ENCODE data around the gene NOXO1. TPM values are rescaled to one million over a fixed set of nuclear protein-coding genes. Genes with fewer than 3 reads are reported as not detected.
A peak's percentile ranks its signal among the peaks of the same experiment; 100 is the strongest.

NOXO1 gene
- total and polyA plus RNA-seq, 9 of the 15 experiments (the other 6 are each of a cell fraction or from before 2014, with no cell fraction given) = not detected

DNA sequence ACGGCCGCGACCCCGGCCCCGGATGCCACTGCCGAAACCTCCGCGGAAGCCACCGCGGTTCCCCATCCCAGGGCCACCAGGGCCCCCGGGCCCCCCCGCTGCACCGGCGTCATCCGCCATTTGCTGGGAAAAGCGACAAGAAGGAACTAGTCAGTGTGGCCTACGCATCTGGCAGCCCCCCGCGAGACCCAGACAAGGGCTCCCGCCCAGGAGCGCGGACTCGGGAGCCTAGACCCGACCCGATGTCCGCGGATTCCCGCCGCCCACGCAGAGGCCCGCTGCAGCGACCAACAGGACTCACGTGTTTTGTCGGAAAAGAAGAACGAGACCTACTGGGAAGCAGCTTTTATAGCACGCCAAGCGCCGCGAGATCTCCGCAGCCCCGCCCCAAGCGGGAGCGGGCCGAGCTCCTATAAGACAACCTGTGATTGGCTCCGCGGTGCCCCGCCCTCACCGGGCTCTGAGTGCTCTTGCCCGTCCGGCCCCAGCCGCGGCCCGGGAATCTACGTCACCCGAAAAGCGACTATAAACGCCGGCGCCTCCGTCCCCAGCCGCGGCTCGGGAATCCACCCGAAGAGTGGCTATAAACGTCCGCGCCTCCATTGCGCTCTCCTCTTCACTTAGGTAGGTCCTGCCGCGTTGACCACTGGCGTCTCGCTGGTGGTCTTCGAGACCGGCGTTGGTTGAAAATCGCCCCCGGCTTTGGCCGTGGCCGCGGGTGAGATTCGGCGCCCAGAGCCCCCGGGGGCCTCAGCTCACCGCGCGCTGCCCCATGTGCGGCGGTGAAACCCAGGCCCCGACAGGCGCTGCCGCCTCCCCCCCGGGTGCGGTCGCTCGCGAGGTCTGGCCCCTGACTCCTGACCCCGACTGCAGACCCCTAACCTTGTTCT lies 16.5 kb downstream of the NOXO1 start, which contains the start of gene RPS2 (continued):
- TF ChIP-seq CBFB (CRISPR knock-in tag; IDR thresholded peaks at IDR 0.05) (no peak; the same call in 1 of the 2 replicates), HEY1 (CRISPR knock-in tag; IDR thresholded peaks at IDR 0.05; ENCODE audit: borderline replicate concordance) (no peak), ZBTB49 (CRISPR knock-in tag; IDR thresholded peaks at IDR 0.05; ENCODE audit: borderline replicate concordance) (peak; percentile 84; the same call in 1 of the 2 replicates), HCFC1 (IDR thresholded peaks at IDR 0.05; ENCODE audit: low read depth, low read length) (peak; percentile 82), ZNF561 (CRISPR knock-in tag; conservative IDR thresholded peaks at IDR 0.05) (no peak; the same call in 1 of the 2 replicates), RBBP5 (IDR thresholded peaks at IDR 0.05; ENCODE audit: borderline replicate concordance, insufficient read depth, low read length, poor library complexity, severe bottlenecking) (peak; percentile 99), JUNB (CRISPR knock-in tag; conservative IDR thresholded peaks at IDR 0.05) (no peak), CC2D1A (IDR thresholded peaks at IDR 0.05) (no peak), ZFX (CRISPR knock-in tag; IDR thresholded peaks at IDR 0.05) (peak; percentile 96), RB1 (IDR thresholded peaks at IDR 0.05; ENCODE audit: low read depth) (peak; percentile 83), ZNF212 (CRISPR knock-in tag; IDR thresholded peaks at IDR 0.05) (no peak), POLR2H (tag; IDR thresholded peaks at IDR 0.05; ENCODE audit: low read depth) (peak; percentile 98), ZBTB17 (CRISPR knock-in tag; IDR thresholded peaks at IDR 0.05) (peak; percentile 10), HDGF (IDR thresholded peaks at IDR 0.05) (no peak), ZNF586 (CRISPR knock-in tag; conservative IDR thresholded peaks at IDR 0.05) (peak; percentile 61; the same call in 1 of the 2 replicates), XRCC4 (IDR thresholded peaks at IDR 0.05; ENCODE audit: extremely low read depth, insufficient read depth, insufficient read length) (no peak), ETV5 (CRISPR knock-in tag; IDR thresholded peaks at IDR 0.05; ENCODE audit: low read depth) (peak; percentile 67; the same call in 1 of the 2 replicates), ZNF668 (CRISPR knock-in tag; IDR thresholded peaks at IDR 0.05) (no peak), OTX1 (CRISPR knock-in tag; IDR thresholded peaks at IDR 0.05) (0 out of 2 replicates have a peak, but pooled peaks have one; percentile 49), FOXA1 (IDR thresholded peaks at IDR 0.05; ENCODE audit: borderline replicate concordance) (no peak), MEIS2 (IDR thresholded peaks at IDR 0.05; ENCODE audit: partially characterized antibody) (no peak)
- TF ChIP-seq, protein P1, sequence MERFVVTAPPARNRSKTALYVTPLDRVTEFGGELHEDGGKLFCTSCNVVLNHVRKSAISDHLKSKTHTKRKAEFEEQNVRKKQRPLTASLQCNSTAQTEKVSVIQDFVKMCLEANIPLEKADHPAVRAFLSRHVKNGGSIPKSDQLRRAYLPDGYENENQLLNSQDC (CRISPR knock-in tag; IDR thresholded peaks at IDR 0.05) = no peak
- TF ChIP-seq, protein P2, sequence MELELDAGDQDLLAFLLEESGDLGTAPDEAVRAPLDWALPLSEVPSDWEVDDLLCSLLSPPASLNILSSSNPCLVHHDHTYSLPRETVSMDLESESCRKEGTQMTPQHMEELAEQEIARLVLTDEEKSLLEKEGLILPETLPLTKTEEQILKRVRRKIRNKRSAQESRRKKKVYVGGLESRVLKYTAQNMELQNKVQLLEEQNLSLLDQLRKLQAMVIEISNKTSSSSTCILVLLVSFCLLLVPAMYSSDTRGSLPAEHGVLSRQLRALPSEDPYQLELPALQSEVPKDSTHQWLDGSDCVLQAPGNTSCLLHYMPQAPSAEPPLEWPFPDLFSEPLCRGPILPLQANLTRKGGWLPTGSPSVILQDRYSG (tag; conservative IDR thresholded peaks at IDR 0.05; ENCODE audit: low read depth) = no peak
- TF ChIP-seq, protein P3, sequence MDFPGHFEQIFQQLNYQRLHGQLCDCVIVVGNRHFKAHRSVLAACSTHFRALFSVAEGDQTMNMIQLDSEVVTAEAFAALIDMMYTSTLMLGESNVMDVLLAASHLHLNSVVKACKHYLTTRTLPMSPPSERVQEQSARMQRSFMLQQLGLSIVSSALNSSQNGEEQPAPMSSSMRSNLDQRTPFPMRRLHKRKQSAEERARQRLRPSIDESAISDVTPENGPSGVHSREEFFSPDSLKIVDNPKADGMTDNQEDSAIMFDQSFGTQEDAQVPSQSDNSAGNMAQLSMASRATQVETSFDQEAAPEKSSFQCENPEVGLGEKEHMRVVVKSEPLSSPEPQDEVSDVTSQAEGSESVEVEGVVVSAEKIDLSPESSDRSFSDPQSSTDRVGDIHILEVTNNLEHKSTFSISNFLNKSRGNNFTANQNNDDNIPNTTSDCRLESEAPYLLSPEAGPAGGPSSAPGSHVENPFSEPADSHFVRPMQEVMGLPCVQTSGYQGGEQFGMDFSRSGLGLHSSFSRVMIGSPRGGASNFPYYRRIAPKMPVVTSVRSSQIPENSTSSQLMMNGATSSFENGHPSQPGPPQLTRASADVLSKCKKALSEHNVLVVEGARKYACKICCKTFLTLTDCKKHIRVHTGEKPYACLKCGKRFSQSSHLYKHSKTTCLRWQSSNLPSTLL (IDR thresholded peaks at IDR 0.05) = no peak

All from K562 (cell line).